CD14-positive monocyte (primary cell): ENCODE data around the gene SPRR1B. TPM values are rescaled to one million over a fixed set of nuclear protein-coding genes. Genes with fewer than 3 reads are reported as not detected.

Experiments used
- DNase-seq, 3 donors: peaks; one replicate each; pipeline ENCODE4 v3.0.0-alpha.2; 2011 to 2022
- H2AFZ ChIP-seq: 2 replicates; pipeline ENCODE4 v1.6.0; 2012; ENCODE audit warnings: mild to moderate bottlenecking, low read depth, low read length, inconsistent platforms; ENCODE audit not compliant: insufficient read depth, poor library complexity, severe bottlenecking
- H3K27ac ChIP-seq, 2 donors: 1 replicate in 1 of 2; 2 replicates in 1 of 2; pipeline ENCODE4 v1.5.1; 2012 to 2013; ENCODE audit warnings: low read length in 2 of 2, control low read depth in 1 of 2, inconsistent platforms in 1 of 2, low read depth in 1 of 2, mild to moderate bottlenecking in 1 of 2
- H3K27me3 ChIP-seq, 2 donors: one replicate each; pipeline versions ENCODE4 v1.6.0 to v1.6.1; 2011 to 2013; ENCODE audit warnings: low read length in 2 of 2; ENCODE audit not compliant: control insufficient read depth in 2 of 2, insufficient read depth in 2 of 2
- H3K36me3 ChIP-seq, 2 donors: replicated peaks in 1 of 2; 1 replicate in 1 of 2; 2 replicates in 1 of 2; pipeline versions ENCODE4 v1.5.1 to v1.6.1; 2012 to 2013; ENCODE audit warnings: low read length in 2 of 2, control low read depth in 1 of 2, inconsistent platforms in 1 of 2, mild to moderate bottlenecking in 1 of 2; ENCODE audit not compliant: insufficient read depth in 2 of 2, control insufficient read depth in 1 of 2
- H3K4me1 ChIP-seq, 2 donors: 1 replicate in 1 of 2; 2 replicates in 1 of 2; pipeline versions ENCODE4 v1.5.1 to v1.6.1; 2012 to 2013; ENCODE audit warnings: low read length in 2 of 2, control low read depth in 1 of 2, inconsistent platforms in 1 of 2, mild to moderate bottlenecking in 1 of 2, moderate library complexity in 1 of 2; ENCODE audit not compliant: insufficient read depth in 2 of 2, control insufficient read depth in 1 of 2
- H3K4me2 ChIP-seq: replicated peaks from 2 replicates; pipeline ENCODE3; 2012; ENCODE audit warnings: low read length, moderate library complexity, mild to moderate bottlenecking; ENCODE audit not compliant: poor library complexity, severe bottlenecking; ENCODE audit errors: extremely low read depth
- H3K4me3 ChIP-seq, 3 experiments: fragments of 200-600 bp in 1 of 3; sonication (generic) in 1 of 3; replicated peaks in 1 of 3; 1 replicate in 2 of 3; 2 replicates in 1 of 3; pipeline ENCODE4 v1.5.1; 2011 to 2013; ENCODE audit warnings: low read length in 3 of 3, mild to moderate bottlenecking in 3 of 3, control low read depth in 2 of 3, low read depth in 2 of 3, inconsistent platforms in 1 of 3, moderate library complexity in 1 of 3
- H3K79me2 ChIP-seq: 2 replicates; pipeline ENCODE4 v1.6.0; 2012; ENCODE audit warnings: mild to moderate bottlenecking, control low read depth, inconsistent platforms, low read length, moderate library complexity; ENCODE audit not compliant: insufficient read depth
- H3K9ac ChIP-seq: 2 replicates; pipeline ENCODE4 v1.6.0; 2017; ENCODE audit warnings: low read length, mild to moderate bottlenecking; ENCODE audit not compliant: insufficient read depth, poor library complexity, severe bottlenecking
- H3K9me3 ChIP-seq, 2 donors: replicated peaks in 1 of 2; 1 replicate in 1 of 2; 2 replicates in 1 of 2; pipeline versions ENCODE4 v1.5.1 to v1.6.1; 2012 to 2013; ENCODE audit warnings: low read length in 2 of 2, control low read depth in 1 of 2; ENCODE audit not compliant: control insufficient read depth in 1 of 2, insufficient read depth in 1 of 2
- H4K20me1 ChIP-seq: 2 replicates; pipeline ENCODE4 v1.6.0; 2012; ENCODE audit warnings: mild to moderate bottlenecking, low read length, control low read depth, moderate library complexity; ENCODE audit not compliant: insufficient read depth
- H3K27ac Mint-ChIP-seq, 7 donors: one replicate each; pipeline ENCODE4 v1.8.0; 2020; ENCODE audit warnings: mild to moderate bottlenecking in 7 of 7, mixed read lengths in 7 of 7, moderate library complexity in 6 of 7, inconsistent platforms in 2 of 7
- H3K27me3 Mint-ChIP-seq, 3 donors: one replicate each; pipeline ENCODE4 v1.8.0; 2021 to 2022; ENCODE audit warnings: low read depth in 3 of 3, mild to moderate bottlenecking in 3 of 3, mixed read lengths in 3 of 3, moderate library complexity in 3 of 3, inconsistent platforms in 1 of 3
- H3K36me3 Mint-ChIP-seq, 2 donors: one replicate each; pipeline ENCODE4 v1.8.0; 2020; ENCODE audit warnings: mixed read lengths in 2 of 2, inconsistent platforms in 1 of 2, mild to moderate bottlenecking in 1 of 2
- H3K4me1 Mint-ChIP-seq: one replicate; pipeline ENCODE4 v1.8.0; 2020; ENCODE audit warnings: mild to moderate bottlenecking, mixed read lengths
- H3K4me3 Mint-ChIP-seq, 2 donors: one replicate each; pipeline ENCODE4 v1.8.0; 2020; ENCODE audit warnings: mild to moderate bottlenecking in 2 of 2, mixed read lengths in 2 of 2, moderate library complexity in 1 of 2
- H3K9me3 Mint-ChIP-seq, 7 donors: one replicate each; pipeline ENCODE4 v1.8.0; 2020 to 2022; ENCODE audit warnings: mixed read lengths in 7 of 7, mild to moderate bottlenecking in 6 of 7, moderate library complexity in 6 of 7, inconsistent platforms in 2 of 7
- CTCF ChIP-seq: fragments of 200-600 bp; IDR thresholded peaks from one replicate; pipeline ENCODE4 v1.8.0; 2022; ENCODE audit warnings: antibody characterized with exemption, mild to moderate bottlenecking
- WGBS: methylation state at CpG from one replicate; pipeline ENCODE4 v1.1.5; 2013; ENCODE audit warnings: missing lambda C conversion rate; ENCODE audit not compliant: insufficient coverage; 5-methylcytosine and 5-hydroxymethylcytosine counted together
- intact Hi-C, 2 donors: fragments of 100-400 bp; cut with micrococcal nuclease; formaldehyde crosslinking; loops; one replicate each; pipeline versions ENCODE4 v1.15.0 to v1.15.1; 2023
- polyA plus RNA-seq, 3 donors: library from polyadenylated mRNA; depleted of rRNA in 1 of 3; unstranded in 2 of 3; stranded (reverse) in 1 of 3; fragments of 300-500 nt in 2 of 3; fragments of >200 nt in 1 of 3; fragmentation: Illumina TruSeq in 2 of 3; gene quantifications; 1 replicate in 2 of 3; 2 replicates in 1 of 3; pipeline ENCODE4 v1.2.3, GENCODE V29; 2012 to 2021

The SPRR1B gene
- polyA plus RNA-seq, 3 donors = not detected

- Mint-ChIP-seq H3K27me3 (peaks cover 5 to 29% (median 5%) of the 10 kb centered on the region in 3 donors), H3K9me3 (no peaks in the 10 kb centered on the region), H3K36me3 (no peaks in the 10 kb centered on the region), H3K4me1 (no peaks in the 10 kb centered on the region), H3K27ac (no peak overlapping the region), H3K4me3 (peak overlapping the region in 1 of 2 donors; percentile 17)
- Histone ChIP-seq H2AFZ (no peak overlapping the region), H3K4me2 (no peak overlapping the region), H3K4me3 (no peak overlapping the region), H3K27me3 (peaks cover 0 to 2% of the 10 kb centered on the region in 2 donors), H3K79me2 (no peaks in the 10 kb centered on the region), H4K20me1 (no peaks in the 10 kb centered on the region), H3K4me1 (no peaks in the 10 kb centered on the region), H3K27ac (no peak overlapping the region), H3K9me3 (no peaks in the 10 kb centered on the region), H3K9ac (no peak overlapping the region), H3K36me3 (no peaks in the 10 kb centered on the region)
- intact Hi-C loops = no loop called here
- TF ChIP-seq CTCF = no peak
- DNase-seq = no peak
- 45% methylated on average over 6 of the region's 6 CpGs for WGBS
Observed at GRCh38 chr1:153058826-153059784, 28.1 kb downstream of the SPRR1B start.

- H3K9me3 Mint-ChIP-seq = no peaks in the 10 kb centered on the region
- Histone ChIP-seq H3K4me2 (no peak overlapping the region), H3K9me3 (no peaks in the 10 kb centered on the region), H3K4me3 (no peak overlapping the region), H3K79me2 (no peaks in the 10 kb centered on the region), H3K27me3 (no peaks in the 10 kb centered on the region), H3K36me3 (no peaks in the 10 kb centered on the region), H2AFZ (no peak overlapping the region), H3K27ac (no peak overlapping the region), H4K20me1 (no peaks in the 10 kb centered on the region), H3K4me1 (no peaks in the 10 kb centered on the region), H3K9ac (no peak overlapping the region)
- no peak overlapping the region for H3K4me3 Mint-ChIP-seq
- intact Hi-C loops = no loop called here
- H3K4me1 Mint-ChIP-seq = no peaks in the 10 kb centered on the region
- no CpG with 5 or more reads among the region's 2 CpGs for WGBS
- TF ChIP-seq CTCF = no peak
- H3K27me3 Mint-ChIP-seq = peaks cover 4 to 7% (median 7%) of the 10 kb centered on the region in 3 donors
- H3K36me3 Mint-ChIP-seq = no peaks in the 10 kb centered on the region
- no peak for DNase-seq
- H3K27ac Mint-ChIP-seq = no peak overlapping the region
Observed at GRCh38 chr1:153070243-153070642, 39.2 kb downstream of the SPRR1B start.
